GM12878 (cell line): Measurements from ENCODE around the gene MLPH. TPM values are rescaled to one million over a fixed set of nuclear protein-coding genes. Genes with fewer than 3 reads are reported as not detected.

Source experiments
- ATAC-seq: fragments of 200-7000 bp; cut with Tn5 transposase; 3 replicates; pipeline ENCODE4 v1.9.1; 2020; ENCODE audit warnings: mild to moderate bottlenecking, moderate library complexity
- BruUV-seq: library from RNA; stranded (reverse); fragments of 400-500 nt; replicated peaks from 2 replicates; lab custom pipeline; 2021; lab: Mats Ljungman, UMichigan
- CTCF ChIA-PET: fragments of 300-600 bp; sonication (Branson Sonifier 250); formaldehyde crosslinking; extraction: SDS; loops from one replicate; lab custom pipeline; 2021; ENCODE audit warnings: inconsistent platforms; lab: Yijun Ruan, JAX
- POLR2A ChIA-PET: fragments of 350-600 bp; formaldehyde crosslinking; extraction: SDS; loops from one replicate; lab custom pipeline; 2021; ENCODE audit warnings: inconsistent platforms; lab: Charles Lee
- RAD21 ChIA-PET: fragments of 300-600 bp; sonication (Branson Sonifier 250); formaldehyde crosslinking; loops from one replicate; lab custom pipeline; 2023; ENCODE audit warnings: antibody characterized with exemption; ENCODE audit not compliant: unreplicated experiment; lab: Charles Lee
- SMC1A ChIA-PET: fragments of 300-600 bp; sonication (Branson Sonifier 250); formaldehyde crosslinking; loops from one replicate; lab custom pipeline; 2023; ENCODE audit not compliant: unreplicated experiment, uncharacterized antibody; lab: Charles Lee
- DNase-seq: peaks from one replicate; pipeline ENCODE4 v3.0.0-alpha.2; 2011; ENCODE audit warnings: low read depth, low spot score
- FAIRE-seq: peaks from 3 replicates; lab custom pipeline; 2011; peaks lifted over from hg19 to GRCh38; lab: Jason Lieb, UNC
- H2AFZ ChIP-seq: 2 replicates; pipeline ENCODE4 v1.6.0; 2011; ENCODE audit warnings: low read depth, low read length, control low read depth; ENCODE audit not compliant: control insufficient read depth
- H3K27ac ChIP-seq: 2 replicates; pipeline ENCODE4 v1.5.1; 2011; ENCODE audit warnings: control low read depth; ENCODE audit not compliant: control insufficient read depth, insufficient read depth
- H3K27me3 ChIP-seq, 2 experiments: replicated peaks in 1 of 2; 2 replicates each; pipeline versions ENCODE4 v1.6.0 to v1.6.1; 2011; ENCODE audit warnings: low read length in 1 of 2; ENCODE audit not compliant: control insufficient read depth in 2 of 2, insufficient read depth in 2 of 2
- H3K36me3 ChIP-seq, 2 experiments: 2 replicates each; pipeline ENCODE4 v1.5.1; 2011; ENCODE audit warnings: low read length in 1 of 2; ENCODE audit not compliant: control insufficient read depth in 2 of 2, insufficient read depth in 2 of 2
- H3K4me1 ChIP-seq: 2 replicates; pipeline ENCODE4 v1.6.1; 2011; ENCODE audit warnings: mild to moderate bottlenecking, low read length, moderate library complexity, mixed read lengths; ENCODE audit not compliant: control insufficient read depth, insufficient read depth
- H3K4me2 ChIP-seq: 2 replicates; pipeline ENCODE4 v1.6.0; 2011; ENCODE audit warnings: control low read depth; ENCODE audit not compliant: control insufficient read depth, insufficient read depth
- H3K4me3 ChIP-seq: fragments of 200-600 bp; sonication (generic); 2 replicates; pipeline ENCODE4 v1.5.1; 2016
- H3K79me2 ChIP-seq: 2 replicates; pipeline ENCODE4 v1.6.0; 2011; ENCODE audit warnings: low read length; ENCODE audit not compliant: control insufficient read depth, insufficient read depth
- H3K9ac ChIP-seq: 2 replicates; pipeline ENCODE4 v1.8.0; 2011; ENCODE audit warnings: low read length, control low read depth, mixed read lengths; ENCODE audit not compliant: control insufficient read depth, insufficient read depth
- H3K9me3 ChIP-seq: replicated peaks from 3 replicates; pipeline ENCODE4 v1.5.1; 2011; ENCODE audit warnings: mild to moderate bottlenecking, low read length; ENCODE audit not compliant: control insufficient read depth, insufficient read depth
- H4K20me1 ChIP-seq: 2 replicates; pipeline ENCODE4 v1.6.0; 2011; ENCODE audit not compliant: control insufficient read depth, insufficient read depth
- ATF3 ChIP-seq: IDR thresholded peaks from 2 replicates; pipeline ENCODE4 v1.6.1; 2011; ENCODE audit warnings: low read depth, mild to moderate bottlenecking, low read length, moderate library complexity, borderline replicate concordance; ENCODE audit errors: extremely low read depth
- BCL11A ChIP-seq: IDR thresholded peaks from 2 replicates; pipeline ENCODE4 v1.6.1; 2011; ENCODE audit warnings: low read depth, low read length
- BCLAF1 ChIP-seq: fragments of 450-650 bp; IDR thresholded peaks from 2 replicates; pipeline ENCODE4 v1.6.1; 2017; ENCODE audit warnings: antibody characterized with exemption, mild to moderate bottlenecking, moderate library complexity
- BRCA1 ChIP-seq: IDR thresholded peaks from 2 replicates; pipeline ENCODE4 v1.6.1; 2011; ENCODE audit warnings: low read depth, low read length, improper control_type of control experiment
- FOXM1 ChIP-seq: IDR thresholded peaks from 2 replicates; pipeline ENCODE4 v1.6.1; 2012; ENCODE audit warnings: low read depth, mild to moderate bottlenecking, inconsistent platforms, low read length, moderate library complexity
- HDGF ChIP-seq: fragments of 450-650 bp; IDR thresholded peaks from 2 replicates; pipeline ENCODE4 v1.6.1; 2016; ENCODE audit warnings: antibody characterized with exemption
- IRF3 ChIP-seq: fragments of 450-650 bp; IDR thresholded peaks from 2 replicates; pipeline ENCODE4 v1.6.1; 2014; ENCODE audit warnings: mild to moderate bottlenecking
- JUNB ChIP-seq: IDR thresholded peaks from 2 replicates; pipeline ENCODE4 v1.6.1; 2016; ENCODE audit warnings: antibody characterized with exemption, mild to moderate bottlenecking
- MTA3 ChIP-seq: IDR thresholded peaks from 2 replicates; pipeline ENCODE4 v1.6.1; 2012; ENCODE audit warnings: low read length, inconsistent platforms, borderline replicate concordance
- NR2C1 ChIP-seq: fragments of 450-650 bp; IDR thresholded peaks from 2 replicates; pipeline ENCODE4 v1.6.1; 2017; ENCODE audit warnings: antibody characterized with exemption, mild to moderate bottlenecking, moderate library complexity
- TCF7 ChIP-seq: IDR thresholded peaks from 2 replicates; pipeline ENCODE4 v1.6.1; 2014; ENCODE audit warnings: antibody characterized with exemption, borderline replicate concordance
- WRNIP1 ChIP-seq: IDR thresholded peaks from 2 replicates; pipeline ENCODE4 v1.6.1; 2011; ENCODE audit warnings: low read depth, low read length, improper control_type of control experiment, borderline replicate concordance
- YY1 ChIP-seq: IDR thresholded peaks from 2 replicates; pipeline ENCODE4 v1.6.1; 2011; ENCODE audit warnings: low read depth, mild to moderate bottlenecking, low read length
- WGBS: methylation state at CpG from one replicate; pipeline ENCODE4 v1.1.6; 2016; ENCODE audit warnings: low lambda C conversion rate; ENCODE audit not compliant: insufficient replicate concordance, insufficient coverage; ENCODE audit errors: missing lambda C conversion rate; 5-methylcytosine and 5-hydroxymethylcytosine counted together
- in situ Hi-C: fragments of 300-500 bp; cut with MboI; formaldehyde crosslinking; loops from 9 replicates; pipeline ENCODE4 v1.14.3; 2018; ENCODE audit warnings: mixed read lengths
- intact Hi-C: fragments of 100-400 bp; cut with micrococcal nuclease; formaldehyde crosslinking; loops from one replicate; pipeline ENCODE4 v1.14.2; 2022; ENCODE audit not compliant: unreplicated experiment
- polyA plus RNA-seq, 11 experiments: library from polyadenylated mRNA; depleted of rRNA in 4 of 11; unstranded in 6 of 11; stranded (reverse) in 5 of 11; fragments of >200 nt; fragmentation: Nextera tagmentation in 4 of 11; fragmentation: Illumina TruSeq in 1 of 11; extraction: Ambion mirVana in 4 of 11; extraction: Trizol in 1 of 11; gene quantifications; 1 replicate in 1 of 11; 2 replicates in 10 of 11; pipeline versions ENCODE4 v1.2.1 to v1.2.3, GENCODE V29; 2011 to 2016; ENCODE audit warnings: inconsistent platforms in 2 of 11, missing spikeins in 2 of 11, low read depth in 1 of 11
- total RNA-seq, 4 experiments: library from RNA; depleted of rRNA in 3 of 4; stranded (reverse); fragments of >200 nt in 3 of 4; fragmentation: Illumina TruSeq in 1 of 4; extraction: Trizol in 1 of 4; gene quantifications; 2 replicates each; pipeline versions ENCODE4 v1.2.1 to v1.2.3, GENCODE V29; 2013 to 2021
- TF ChIP-seq, protein P1 (sequence below): IDR thresholded peaks from 2 replicates; pipeline ENCODE4 v1.6.1; 2012; ENCODE audit warnings: mild to moderate bottlenecking, low read depth, low read length
- TF ChIP-seq, protein P2 (sequence below): fragments of 450-650 bp; IDR thresholded peaks from 2 replicates; pipeline ENCODE4 v1.6.1; 2017; ENCODE audit warnings: borderline replicate concordance

MLPH gene
- total and polyA plus RNA-seq, 10 of the 15 experiments (the other 5 are each of a cell fraction or from before 2014, with no cell fraction given), result 0.16 to 0.85 TPM; not detected in 8

DNA sequence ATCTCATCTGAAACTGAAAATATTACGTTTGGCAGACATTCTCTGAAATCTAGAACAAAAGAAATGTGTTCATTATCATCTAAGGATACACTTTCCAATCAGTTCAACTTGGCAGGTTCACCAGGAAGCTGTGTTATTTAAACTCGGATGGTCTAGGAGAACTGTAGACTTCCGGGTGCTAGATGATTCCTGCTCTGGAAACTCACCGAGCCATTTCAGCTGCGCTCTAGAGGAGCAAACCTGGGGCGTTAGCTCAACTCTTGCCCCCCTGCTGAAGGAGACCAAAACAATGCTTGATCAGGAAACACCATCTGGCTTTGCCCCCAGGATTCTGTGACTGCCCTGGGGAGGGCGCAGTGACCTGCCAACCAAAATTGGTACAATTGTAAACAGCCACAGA is 22.9 kb downstream of the MLPH start:
- Histone ChIP-seq H3K4me1 (no peaks in the 10 kb centered on the region), H3K79me2 (no peaks in the 10 kb centered on the region), H3K9ac (no peak overlapping the region), H2AFZ (no peak overlapping the region), H3K9me3 (no peaks in the 10 kb centered on the region), H3K27me3 (peaks cover 0 to 4% of the 10 kb centered on the region in 2 experiments; a peak in 3 of 4 replicates), H3K27ac (no peak overlapping the region), H3K4me3 (no peak overlapping the region), H3K36me3 (no peaks in the 10 kb centered on the region), H3K4me2 (no peak overlapping the region), H4K20me1 (no peaks in the 10 kb centered on the region; the same call in 1 of the 2 replicates)
- CTCF ChIA-PET, result interaction anchor here (0.7 to 11.6 kb wide), 5 partner anchors 63 to 387 kb away, joined by 3 to 364 read pairs (median 3); no protein-coding TSS in a partner anchor
- WGBS, result 38% methylated on average over 7 of the region's 7 CpGs
- in situ Hi-C loops, result loop anchor here (5.0 kb wide), 1 partner anchor 62 kb away; no protein-coding TSS in a partner anchor
- DNase-seq, result no peak
- ATAC-seq, result no peak
- FAIRE-seq, result no peak
- BruUV-seq, result no TSS peak
- POLR2A ChIA-PET, result interaction anchor here (0.6 kb wide), 1 partner anchor 8 kb away, joined by 3 read pairs; no protein-coding TSS in a partner anchor
- RAD21 ChIA-PET, result interaction anchor here (1.3 to 10.3 kb wide), 2 partner anchors 63 to 388 kb away, joined by 3 to 300 read pairs; no protein-coding TSS in a partner anchor
- intact Hi-C loops, result loop anchor here (5.0 to 10.0 kb wide), 2 partner anchors 47 to 235 kb away; no protein-coding TSS in a partner anchor
- SMC1A ChIA-PET, result interaction anchor here (0.7 to 10.5 kb wide), 2 partner anchors 63 to 389 kb away, joined by 3 to 190 read pairs; no protein-coding TSS in a partner anchor
- TF ChIP-seq BCLAF1, result no peak
- TF ChIP-seq ATF3, result no peak
- TF ChIP-seq TCF7, result no peak
- no peak for TF ChIP-seq BCL11A
- no peak for TF ChIP-seq BRCA1
- TF ChIP-seq YY1, result no peak
- TF ChIP-seq MTA3, result no peak
- TF ChIP-seq, protein P1, sequence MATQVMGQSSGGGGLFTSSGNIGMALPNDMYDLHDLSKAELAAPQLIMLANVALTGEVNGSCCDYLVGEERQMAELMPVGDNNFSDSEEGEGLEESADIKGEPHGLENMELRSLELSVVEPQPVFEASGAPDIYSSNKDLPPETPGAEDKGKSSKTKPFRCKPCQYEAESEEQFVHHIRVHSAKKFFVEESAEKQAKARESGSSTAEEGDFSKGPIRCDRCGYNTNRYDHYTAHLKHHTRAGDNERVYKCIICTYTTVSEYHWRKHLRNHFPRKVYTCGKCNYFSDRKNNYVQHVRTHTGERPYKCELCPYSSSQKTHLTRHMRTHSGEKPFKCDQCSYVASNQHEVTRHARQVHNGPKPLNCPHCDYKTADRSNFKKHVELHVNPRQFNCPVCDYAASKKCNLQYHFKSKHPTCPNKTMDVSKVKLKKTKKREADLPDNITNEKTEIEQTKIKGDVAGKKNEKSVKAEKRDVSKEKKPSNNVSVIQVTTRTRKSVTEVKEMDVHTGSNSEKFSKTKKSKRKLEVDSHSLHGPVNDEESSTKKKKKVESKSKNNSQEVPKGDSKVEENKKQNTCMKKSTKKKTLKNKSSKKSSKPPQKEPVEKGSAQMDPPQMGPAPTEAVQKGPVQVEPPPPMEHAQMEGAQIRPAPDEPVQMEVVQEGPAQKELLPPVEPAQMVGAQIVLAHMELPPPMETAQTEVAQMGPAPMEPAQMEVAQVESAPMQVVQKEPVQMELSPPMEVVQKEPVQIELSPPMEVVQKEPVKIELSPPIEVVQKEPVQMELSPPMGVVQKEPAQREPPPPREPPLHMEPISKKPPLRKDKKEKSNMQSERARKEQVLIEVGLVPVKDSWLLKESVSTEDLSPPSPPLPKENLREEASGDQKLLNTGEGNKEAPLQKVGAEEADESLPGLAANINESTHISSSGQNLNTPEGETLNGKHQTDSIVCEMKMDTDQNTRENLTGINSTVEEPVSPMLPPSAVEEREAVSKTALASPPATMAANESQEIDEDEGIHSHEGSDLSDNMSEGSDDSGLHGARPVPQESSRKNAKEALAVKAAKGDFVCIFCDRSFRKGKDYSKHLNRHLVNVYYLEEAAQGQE, result no peak
- TF ChIP-seq NR2C1, result no peak
- TF ChIP-seq, protein P2, sequence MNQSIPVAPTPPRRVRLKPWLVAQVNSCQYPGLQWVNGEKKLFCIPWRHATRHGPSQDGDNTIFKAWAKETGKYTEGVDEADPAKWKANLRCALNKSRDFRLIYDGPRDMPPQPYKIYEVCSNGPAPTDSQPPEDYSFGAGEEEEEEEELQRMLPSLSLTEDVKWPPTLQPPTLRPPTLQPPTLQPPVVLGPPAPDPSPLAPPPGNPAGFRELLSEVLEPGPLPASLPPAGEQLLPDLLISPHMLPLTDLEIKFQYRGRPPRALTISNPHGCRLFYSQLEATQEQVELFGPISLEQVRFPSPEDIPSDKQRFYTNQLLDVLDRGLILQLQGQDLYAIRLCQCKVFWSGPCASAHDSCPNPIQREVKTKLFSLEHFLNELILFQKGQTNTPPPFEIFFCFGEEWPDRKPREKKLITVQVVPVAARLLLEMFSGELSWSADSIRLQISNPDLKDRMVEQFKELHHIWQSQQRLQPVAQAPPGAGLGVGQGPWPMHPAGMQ, result no peak
- no peak for TF ChIP-seq HDGF
- TF ChIP-seq WRNIP1, result no peak
- TF ChIP-seq JUNB, result no peak
- TF ChIP-seq FOXM1, result no peak
- TF ChIP-seq IRF3, result no peak
